Measurements from ENCODE around the gene ZNF512. TPM values are rescaled to one million over a fixed set of nuclear protein-coding genes. Genes with fewer than 3 reads are reported as not detected.
"Not testable (repeated sequence)": the region's sequence is repeated elsewhere in the genome, so short reads cannot be mapped to it uniquely, and the experiment has no call there.

The ZNF512 gene, protein sequence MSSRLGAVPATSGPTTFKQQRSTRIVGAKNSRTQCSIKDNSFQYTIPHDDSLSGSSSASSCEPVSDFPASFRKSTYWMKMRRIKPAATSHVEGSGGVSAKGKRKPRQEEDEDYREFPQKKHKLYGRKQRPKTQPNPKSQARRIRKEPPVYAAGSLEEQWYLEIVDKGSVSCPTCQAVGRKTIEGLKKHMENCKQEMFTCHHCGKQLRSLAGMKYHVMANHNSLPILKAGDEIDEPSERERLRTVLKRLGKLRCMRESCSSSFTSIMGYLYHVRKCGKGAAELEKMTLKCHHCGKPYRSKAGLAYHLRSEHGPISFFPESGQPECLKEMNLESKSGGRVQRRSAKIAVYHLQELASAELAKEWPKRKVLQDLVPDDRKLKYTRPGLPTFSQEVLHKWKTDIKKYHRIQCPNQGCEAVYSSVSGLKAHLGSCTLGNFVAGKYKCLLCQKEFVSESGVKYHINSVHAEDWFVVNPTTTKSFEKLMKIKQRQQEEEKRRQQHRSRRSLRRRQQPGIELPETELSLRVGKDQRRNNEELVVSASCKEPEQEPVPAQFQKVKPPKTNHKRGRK
- total RNA-seq (2022) (24.4 and 28.6 TPM in 2 replicates), Bru-seq, nascent RNA (percentile 92 among the genes with signal in this experiment), BruChase-seq, experiment 1, labeled RNA remaining after a 6-hour chase (percentile 93 among the genes with signal in this experiment), BruChase-seq, experiment 2, labeled RNA remaining after a 2-hour chase (percentile 92 among the genes with signal in this experiment)
- long read RNA-seq, transcript ZNF512-201 (14 exons, 3,541 nt), result major isoform, 7 of 27 reads
- long read RNA-seq, partial matches to known transcripts, result 3 of 27 reads
- long read RNA-seq, other reads (novel, unspliced or antisense), result 10 of 27 reads

DNA sequence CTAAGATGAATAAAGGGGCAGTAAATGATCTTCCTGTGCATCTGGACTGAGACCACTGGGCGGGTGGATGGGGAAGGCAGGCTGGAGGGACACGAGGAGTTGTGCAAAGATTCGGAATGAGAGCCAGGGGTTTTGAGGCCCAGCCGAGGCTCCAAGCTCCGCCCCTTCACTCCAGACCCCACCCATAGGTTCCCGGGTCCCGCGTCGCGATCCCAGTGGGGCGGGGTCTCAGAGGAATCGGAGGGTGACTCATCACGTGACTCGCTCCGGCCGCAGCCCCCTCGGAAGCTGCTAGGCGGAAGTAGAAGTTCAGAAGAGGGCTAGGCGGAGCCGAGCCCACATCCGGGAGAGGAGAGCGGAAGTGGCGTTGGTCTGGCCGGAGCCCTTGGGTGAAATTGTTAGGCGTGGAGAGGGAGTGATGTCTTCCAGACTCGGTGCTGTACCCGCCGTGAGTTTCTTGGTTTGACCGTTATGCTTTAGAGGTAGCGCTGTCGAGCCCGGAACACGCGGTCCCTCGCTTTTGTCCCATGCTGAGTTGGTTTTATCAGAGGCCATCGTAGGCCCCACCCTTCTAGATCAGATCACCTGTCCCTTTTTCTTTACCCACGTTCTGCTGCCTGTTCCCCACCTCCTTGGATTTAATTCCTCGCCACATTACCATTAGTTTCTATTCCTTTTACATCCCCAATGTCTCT is at the start of gene ZNF512:
Gene ZNF512 (plus strand): TSS at position 348 of the 695 bp plus-strand sequence. CDS start 71 bp downstream, at position 419.
- Mint-ChIP-seq H3K36me3 (ENCODE audit: insufficient read depth, unreplicated experiment) (peaks cover 19% of the 10 kb centered on the region), H3K9me3 (ENCODE audit: low read depth, unreplicated experiment) (peaks cover 5% of the 10 kb centered on the region), H3K4me3 (ENCODE audit: low read depth, unreplicated experiment) (peak within 1 kb of the TSS; percentile 96), H3K27ac (ENCODE audit: unreplicated experiment) (peak within 1 kb of the TSS; percentile 95), H3K4me1 (ENCODE audit: low read depth, unreplicated experiment) (peaks cover 30% of the 10 kb centered on the region), H3K27me3 (ENCODE audit: unreplicated experiment) (peaks cover 13% of the 10 kb centered on the region)
- CTCF ChIA-PET, result interaction anchor here (1.2 kb wide), 1 partner anchor 80 kb away, joined by 3 read pairs; the partner anchor contains the start of gene SUPT7L
- peak; percentile 89 for DNase-seq
- no TSS peak for BruUV-seq (replicated peaks)
- TF ChIP-seq, protein P1, sequence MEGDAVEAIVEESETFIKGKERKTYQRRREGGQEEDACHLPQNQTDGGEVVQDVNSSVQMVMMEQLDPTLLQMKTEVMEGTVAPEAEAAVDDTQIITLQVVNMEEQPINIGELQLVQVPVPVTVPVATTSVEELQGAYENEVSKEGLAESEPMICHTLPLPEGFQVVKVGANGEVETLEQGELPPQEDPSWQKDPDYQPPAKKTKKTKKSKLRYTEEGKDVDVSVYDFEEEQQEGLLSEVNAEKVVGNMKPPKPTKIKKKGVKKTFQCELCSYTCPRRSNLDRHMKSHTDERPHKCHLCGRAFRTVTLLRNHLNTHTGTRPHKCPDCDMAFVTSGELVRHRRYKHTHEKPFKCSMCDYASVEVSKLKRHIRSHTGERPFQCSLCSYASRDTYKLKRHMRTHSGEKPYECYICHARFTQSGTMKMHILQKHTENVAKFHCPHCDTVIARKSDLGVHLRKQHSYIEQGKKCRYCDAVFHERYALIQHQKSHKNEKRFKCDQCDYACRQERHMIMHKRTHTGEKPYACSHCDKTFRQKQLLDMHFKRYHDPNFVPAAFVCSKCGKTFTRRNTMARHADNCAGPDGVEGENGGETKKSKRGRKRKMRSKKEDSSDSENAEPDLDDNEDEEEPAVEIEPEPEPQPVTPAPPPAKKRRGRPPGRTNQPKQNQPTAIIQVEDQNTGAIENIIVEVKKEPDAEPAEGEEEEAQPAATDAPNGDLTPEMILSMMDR (IDR thresholded peaks at IDR 0.05; ENCODE audit: unreplicated experiment), result no peak
- intact Hi-C loops (cut with micrococcal nuclease; ENCODE audit: unreplicated experiment), result loop anchor here (10.0 kb wide), 1 partner anchor 138 kb away; the partner anchor contains the start of gene KRTCAP3

DNA sequence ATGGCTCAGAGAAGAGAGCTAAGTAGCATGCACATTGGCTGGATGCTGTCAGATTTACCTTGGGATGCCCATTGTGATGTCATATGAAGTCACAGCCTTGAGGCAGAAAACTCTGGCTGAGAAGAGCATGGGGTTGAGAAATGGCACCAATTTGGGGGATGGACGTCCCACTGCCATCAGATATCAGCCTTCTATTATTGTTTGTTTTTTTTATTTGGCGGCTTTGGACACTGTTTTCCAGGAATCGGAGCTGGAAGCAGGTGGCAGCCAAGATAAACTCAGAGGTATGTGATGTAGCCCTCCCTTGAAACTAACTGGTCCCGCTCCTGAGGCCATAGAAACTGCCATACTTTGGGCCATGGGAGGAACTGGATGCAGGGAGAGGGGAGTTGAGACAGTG is 45.6 kb upstream of the ZNF512 start:
- BruUV-seq (replicated peaks), result no TSS peak
- no peaks in the 10 kb centered on the region for H3K4me1 Mint-ChIP-seq (ENCODE audit: low read depth, unreplicated experiment)
- H3K27me3 Mint-ChIP-seq (ENCODE audit: unreplicated experiment), result peaks cover 21% of the 10 kb centered on the region
- no peaks in the 10 kb centered on the region for H3K9me3 Mint-ChIP-seq (ENCODE audit: low read depth, unreplicated experiment)
- CTCF ChIA-PET, result no interaction called here
- DNase-seq, result no peak
- no peak overlapping the region for H3K27ac Mint-ChIP-seq (ENCODE audit: unreplicated experiment)
- intact Hi-C loops (cut with micrococcal nuclease; ENCODE audit: unreplicated experiment), result no loop called here
- H3K36me3 Mint-ChIP-seq (ENCODE audit: insufficient read depth, unreplicated experiment), result no peaks in the 10 kb centered on the region
- H3K4me3 Mint-ChIP-seq (ENCODE audit: low read depth, unreplicated experiment), result no peak overlapping the region
- TF ChIP-seq, protein P1 (IDR thresholded peaks at IDR 0.05; ENCODE audit: unreplicated experiment), result no peak

DNA sequence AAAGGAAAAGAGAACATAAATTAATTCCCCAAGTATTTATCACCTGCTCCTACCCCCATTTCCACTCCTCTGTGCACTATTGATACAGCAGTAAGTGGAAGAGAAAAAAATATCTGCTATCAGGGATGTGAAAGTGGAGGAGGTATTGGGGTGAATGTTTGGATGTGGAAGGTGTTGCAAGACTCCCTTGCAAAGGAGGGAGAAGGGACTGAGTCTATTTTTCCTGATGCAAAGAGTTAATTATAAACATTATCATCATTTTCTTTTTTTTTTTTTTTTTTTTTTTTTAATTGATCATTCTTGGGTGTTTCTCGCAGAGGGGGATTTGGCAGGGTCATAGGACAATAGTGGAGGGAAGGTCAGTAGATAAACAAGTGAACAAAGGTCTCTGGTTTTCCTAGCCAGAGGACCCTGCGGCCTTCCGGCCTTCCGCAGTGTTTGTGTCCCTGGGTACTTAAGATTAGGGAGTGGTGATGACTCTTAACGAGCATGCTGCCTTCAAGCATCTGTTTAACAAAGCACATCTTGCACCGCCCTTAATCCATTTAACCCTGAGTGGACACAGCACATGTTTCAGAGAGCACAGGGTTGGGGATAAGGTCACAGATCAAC is 43.9 kb upstream of the ZNF512 start:
- H3K4me3 Mint-ChIP-seq (ENCODE audit: low read depth, unreplicated experiment); BruUV-seq (replicated peaks); H3K36me3 Mint-ChIP-seq (ENCODE audit: insufficient read depth, unreplicated experiment); CTCF ChIA-PET; DNase-seq; H3K9me3 Mint-ChIP-seq (ENCODE audit: low read depth, unreplicated experiment); H3K27ac Mint-ChIP-seq (ENCODE audit: unreplicated experiment); intact Hi-C loops (cut with micrococcal nuclease; ENCODE audit: unreplicated experiment); H3K4me1 Mint-ChIP-seq (ENCODE audit: low read depth, unreplicated experiment): not testable (repeated sequence)
- H3K27me3 Mint-ChIP-seq (ENCODE audit: unreplicated experiment), result peaks cover 21% of the 10 kb centered on the region

DNA sequence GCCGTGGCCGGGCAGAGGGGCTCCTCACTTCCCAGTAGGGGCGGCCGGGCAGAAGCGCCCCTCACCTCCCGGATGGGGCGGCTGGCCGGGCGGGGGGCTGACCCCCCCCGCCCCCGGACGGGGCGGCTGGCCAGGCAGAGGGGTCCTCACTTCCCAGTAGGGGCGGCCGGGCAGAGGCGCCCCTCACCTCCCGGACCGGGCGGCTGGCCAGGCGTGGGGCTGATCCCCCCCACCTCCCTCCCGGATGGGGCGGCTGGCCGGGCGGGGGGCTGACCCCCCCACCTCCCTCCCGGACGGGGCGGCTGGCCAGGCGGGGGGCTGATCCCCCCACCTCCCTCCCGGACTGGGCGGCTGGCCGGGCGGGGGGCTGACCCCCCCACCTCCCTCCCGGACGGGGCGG is 43.2 kb upstream of the ZNF512 start:
- peaks cover 21% of the 10 kb centered on the region for H3K27me3 Mint-ChIP-seq (ENCODE audit: unreplicated experiment)
- H3K27ac Mint-ChIP-seq (ENCODE audit: unreplicated experiment); intact Hi-C loops (cut with micrococcal nuclease; ENCODE audit: unreplicated experiment); BruUV-seq (replicated peaks); H3K4me3 Mint-ChIP-seq (ENCODE audit: low read depth, unreplicated experiment); CTCF ChIA-PET; H3K36me3 Mint-ChIP-seq (ENCODE audit: insufficient read depth, unreplicated experiment); H3K4me1 Mint-ChIP-seq (ENCODE audit: low read depth, unreplicated experiment); DNase-seq; H3K9me3 Mint-ChIP-seq (ENCODE audit: low read depth, unreplicated experiment): not testable (repeated sequence)

Data from Calu3 (cell line).